ENCODE data around the gene STARD10. TPM values are rescaled to one million over a fixed set of nuclear protein-coding genes. Genes with fewer than 3 reads are reported as not detected.

Gene STARD10
- total and polyA plus RNA-seq, 9 of the 15 experiments (the other 6 are each of a cell fraction or from before 2014, with no cell fraction given) = 0.15 to 52.9 (median 32.3) TPM

GRCh38 chr11:72766152-72766902, 27.5 kb downstream of the STARD10 start:
- FAIRE-seq = no peak
- H3K9ac ChIP-seq (ENCODE audit: insufficient read depth in 1 of 2, low read depth in 2 of 2, low read length in 2 of 2) = peak overlapping the region in 1 of 2 experiments; percentile 68; a peak in 2 of 4 replicates

More at GRCh38 chr11:72766152-72766902, 27.5 kb downstream of the STARD10 start:
- ATAC-seq (no peak; the same call in 2 of the 3 replicates), DNase-seq (ENCODE audit: extremely low read depth in 1 of 4, low spot score in 3 of 4) (no peak)
- POLR2A ChIA-PET = interaction anchor here (1.7 kb wide), 1 partner anchor 10 kb away, joined by 6 read pairs; no protein-coding TSS in a partner anchor
- H2AFZ ChIP-seq (ENCODE audit: low read depth, low read length) = no peak overlapping the region
- no TSS peak for BruUV-seq (replicated peaks)
- intact Hi-C loops (cut with micrococcal nuclease) (no loop called here), in situ Hi-C loops (cut with MboI) (no loop called here)
- no peak overlapping the region for H3K4me3 ChIP-seq
- H3K4me2 ChIP-seq (ENCODE audit: insufficient read depth, low read length) = no peak overlapping the region
- WGBS (ENCODE audit: insufficient coverage, low coverage, missing lambda C conversion rate) = 55% methylated on average over 12 of the region's 12 CpGs
- no peaks in the 10 kb centered on the region for H3K9me3 ChIP-seq (replicated peaks; ENCODE audit: control insufficient read depth, insufficient read depth, low read depth, low read length)
- CTCF ChIA-PET (ENCODE audit: low intra/inter-chr PET ratio) = no interaction called here
- TF ChIP-seq ARID2 (IDR thresholded peaks at IDR 0.05) = no peak
- TF ChIP-seq BRD9 (IDR thresholded peaks at IDR 0.05; ENCODE audit: low read depth, partially characterized antibody) = no peak
- no peak for TF ChIP-seq HLTF (IDR thresholded peaks at IDR 0.05)
- no peak for TF ChIP-seq TBP (optimal IDR thresholded peaks at IDR 0.05; ENCODE audit: low read depth, low read length)
- no peak for TF ChIP-seq GTF2F1 (IDR thresholded peaks at IDR 0.05; ENCODE audit: low read depth, low read length)
- no peak for TF ChIP-seq DNMT1 (IDR thresholded peaks at IDR 0.05)
- no peak for TF ChIP-seq RFX1 (IDR thresholded peaks at IDR 0.05)
- no peak for TF ChIP-seq ILF3 (IDR thresholded peaks at IDR 0.05; ENCODE audit: borderline replicate concordance)
- no peak for TF ChIP-seq SIX5 (IDR thresholded peaks at IDR 0.05; ENCODE audit: borderline replicate concordance in 1 of 2, insufficient read depth in 1 of 2, low read depth in 1 of 2, low read length in 2 of 2)
- TF ChIP-seq COPS2 (conservative IDR thresholded peaks at IDR 0.05) = no peak
- no peak for TF ChIP-seq NUFIP1 (IDR thresholded peaks at IDR 0.05; ENCODE audit: partially characterized antibody)
- no peak for TF ChIP-seq ZNF740 (CRISPR knock-in tag; IDR thresholded peaks at IDR 0.05)
- no peak for TF ChIP-seq ZNF740 (tag; IDR thresholded peaks at IDR 0.05)
- peaks cover 0 to 20% of the 10 kb centered on the region in 2 experiments; a peak in 3 of 5 replicates for H3K4me1 ChIP-seq (replicated peaks in 1 of 2; ENCODE audit: control insufficient read depth in 2 of 2, insufficient read depth in 2 of 2, low read length in 2 of 2)
- no peaks in the 10 kb centered on the region for H4K20me1 ChIP-seq (replicated peaks; ENCODE audit: control insufficient read depth, insufficient read depth, low read length)
- H3K27ac ChIP-seq (ENCODE audit: extremely low read depth, low read depth, low read length) = no peak overlapping the region
- H3K36me3 ChIP-seq (ENCODE audit: control insufficient read depth, insufficient read depth, low read length) = 0 out of 3 replicates have a peak, but pooled peaks cover 2% of the 10 kb centered on the region
- no peaks in the 10 kb centered on the region for H3K9me1 ChIP-seq (ENCODE audit: control insufficient read depth, insufficient read depth, low read length)
- no peaks in the 10 kb centered on the region for H3K27me3 ChIP-seq (ENCODE audit: control insufficient read depth in 2 of 2, insufficient read depth in 2 of 2, low read length in 2 of 2)
- no peaks in the 10 kb centered on the region; the same call in 2 of the 3 replicates for H3K79me2 ChIP-seq (ENCODE audit: control insufficient read depth, insufficient read depth, low read length)

All from K562 (cell line).